Upper lobe of left lung (tissue), 4 donors: ENCODE data around the gene IDNK.

Experiments
- POLR2A ChIP-seq, 4 donors: fragments of 450-650 bp; IDR thresholded peaks; one replicate each; pipeline ENCODE4 v1.5.1; 2016 to 2017; ENCODE audit warnings: antibody characterized with exemption in 4 of 4, mild to moderate bottlenecking in 2 of 4
- POLR2AphosphoS5 ChIP-seq, 2 donors: sonication (generic); formaldehyde crosslinking; IDR thresholded peaks; one replicate each; pipeline ENCODE4 v1.5.1; 2017; ENCODE audit warnings: antibody characterized with exemption in 2 of 2
- TF ChIP-seq, protein P1 (sequence below), 6 experiments: fragments of 450-650 bp in 4 of 6; fragments of 200-600 bp in 2 of 6; sonication (generic) in 2 of 6; IDR thresholded peaks; one replicate each; pipeline ENCODE4 v1.5.1; 2016 to 2019; ENCODE audit warnings: antibody characterized with exemption in 6 of 6

DNA sequence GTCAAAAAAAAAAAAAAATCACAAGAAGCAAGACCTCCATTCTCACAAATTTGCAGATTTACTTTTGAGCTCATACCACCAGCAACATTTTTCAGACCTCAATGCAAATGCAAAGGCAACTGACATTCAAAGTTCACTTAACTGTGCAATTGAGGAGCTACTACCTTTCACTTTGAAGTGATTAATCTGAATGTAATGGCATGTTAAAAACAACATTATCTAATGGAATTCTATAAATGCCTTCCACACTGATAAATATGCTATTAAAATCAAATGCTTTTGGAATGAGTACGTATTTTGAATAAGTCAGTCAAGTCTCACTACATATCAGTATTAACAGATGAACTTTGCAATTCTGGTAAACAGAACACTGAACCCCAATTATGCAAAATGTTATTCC is 52.5 kb downstream of the IDNK start:
- TF ChIP-seq POLR2A (IDR thresholded peaks at IDR 0.05) (no peak), POLR2AphosphoS5 (IDR thresholded peaks at IDR 0.05) (no peak)
- TF ChIP-seq, protein P1, sequence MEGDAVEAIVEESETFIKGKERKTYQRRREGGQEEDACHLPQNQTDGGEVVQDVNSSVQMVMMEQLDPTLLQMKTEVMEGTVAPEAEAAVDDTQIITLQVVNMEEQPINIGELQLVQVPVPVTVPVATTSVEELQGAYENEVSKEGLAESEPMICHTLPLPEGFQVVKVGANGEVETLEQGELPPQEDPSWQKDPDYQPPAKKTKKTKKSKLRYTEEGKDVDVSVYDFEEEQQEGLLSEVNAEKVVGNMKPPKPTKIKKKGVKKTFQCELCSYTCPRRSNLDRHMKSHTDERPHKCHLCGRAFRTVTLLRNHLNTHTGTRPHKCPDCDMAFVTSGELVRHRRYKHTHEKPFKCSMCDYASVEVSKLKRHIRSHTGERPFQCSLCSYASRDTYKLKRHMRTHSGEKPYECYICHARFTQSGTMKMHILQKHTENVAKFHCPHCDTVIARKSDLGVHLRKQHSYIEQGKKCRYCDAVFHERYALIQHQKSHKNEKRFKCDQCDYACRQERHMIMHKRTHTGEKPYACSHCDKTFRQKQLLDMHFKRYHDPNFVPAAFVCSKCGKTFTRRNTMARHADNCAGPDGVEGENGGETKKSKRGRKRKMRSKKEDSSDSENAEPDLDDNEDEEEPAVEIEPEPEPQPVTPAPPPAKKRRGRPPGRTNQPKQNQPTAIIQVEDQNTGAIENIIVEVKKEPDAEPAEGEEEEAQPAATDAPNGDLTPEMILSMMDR (IDR thresholded peaks at IDR 0.05) = no peak
